ENCODE measurements around the gene LTA4H.

- TF ChIP-seq CTCF (conservative IDR thresholded peaks at IDR 0.05; ENCODE audit: low read depth, low read length) (no peak), EZH2 (IDR thresholded peaks at IDR 0.05; ENCODE audit: borderline replicate concordance, low read depth, low read length, poor library complexity, severe bottlenecking) (no peak)
Observed at GRCh38 chr12:95951515-95951914, 83.9 kb downstream of the LTA4H start.

Data from A673 (cell line).